ENCODE results near the gene CFAP45.

CFAP45 gene

DNA sequence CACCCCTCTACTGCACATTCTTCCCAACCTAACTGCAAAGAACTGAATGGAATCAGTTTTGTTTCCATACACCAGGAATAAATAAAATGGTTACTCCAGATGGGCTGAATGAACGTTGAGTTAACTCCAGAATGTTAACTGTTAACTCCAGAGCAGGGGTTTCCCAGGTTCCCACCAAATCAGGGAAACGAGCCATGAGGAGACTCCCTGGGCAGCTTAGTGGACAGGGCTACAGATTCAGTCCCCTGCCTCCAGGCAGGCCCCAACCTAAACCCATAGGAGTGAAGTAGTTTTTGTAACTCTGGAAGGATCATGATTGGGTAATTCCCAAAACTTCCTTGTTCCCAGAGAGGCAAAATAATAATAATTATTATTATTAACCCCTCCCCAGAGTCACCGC, 51.6 kb downstream of the CFAP45 start:
- no peak for DNase-seq

DNA sequence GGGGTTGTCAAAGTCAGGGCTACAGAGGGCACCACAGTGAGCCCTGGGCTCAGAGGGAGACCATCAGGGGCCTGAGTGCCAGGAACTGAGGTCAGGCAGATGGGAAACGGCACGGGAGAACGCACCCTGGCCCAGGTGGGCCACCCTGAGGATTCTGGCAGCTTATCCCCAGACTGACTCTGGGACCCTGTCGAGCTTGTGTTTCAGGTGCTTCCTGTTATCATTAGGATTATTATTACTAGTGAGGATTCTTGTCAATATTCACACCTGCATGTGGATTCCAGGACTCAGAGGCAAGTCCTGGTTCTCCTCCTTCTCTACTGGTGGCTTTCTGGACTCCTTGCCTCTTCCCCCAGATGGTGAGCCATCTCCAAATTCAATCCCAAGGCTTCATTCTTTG, 52.7 kb downstream of the CFAP45 start:
- no peak for DNase-seq

DNA sequence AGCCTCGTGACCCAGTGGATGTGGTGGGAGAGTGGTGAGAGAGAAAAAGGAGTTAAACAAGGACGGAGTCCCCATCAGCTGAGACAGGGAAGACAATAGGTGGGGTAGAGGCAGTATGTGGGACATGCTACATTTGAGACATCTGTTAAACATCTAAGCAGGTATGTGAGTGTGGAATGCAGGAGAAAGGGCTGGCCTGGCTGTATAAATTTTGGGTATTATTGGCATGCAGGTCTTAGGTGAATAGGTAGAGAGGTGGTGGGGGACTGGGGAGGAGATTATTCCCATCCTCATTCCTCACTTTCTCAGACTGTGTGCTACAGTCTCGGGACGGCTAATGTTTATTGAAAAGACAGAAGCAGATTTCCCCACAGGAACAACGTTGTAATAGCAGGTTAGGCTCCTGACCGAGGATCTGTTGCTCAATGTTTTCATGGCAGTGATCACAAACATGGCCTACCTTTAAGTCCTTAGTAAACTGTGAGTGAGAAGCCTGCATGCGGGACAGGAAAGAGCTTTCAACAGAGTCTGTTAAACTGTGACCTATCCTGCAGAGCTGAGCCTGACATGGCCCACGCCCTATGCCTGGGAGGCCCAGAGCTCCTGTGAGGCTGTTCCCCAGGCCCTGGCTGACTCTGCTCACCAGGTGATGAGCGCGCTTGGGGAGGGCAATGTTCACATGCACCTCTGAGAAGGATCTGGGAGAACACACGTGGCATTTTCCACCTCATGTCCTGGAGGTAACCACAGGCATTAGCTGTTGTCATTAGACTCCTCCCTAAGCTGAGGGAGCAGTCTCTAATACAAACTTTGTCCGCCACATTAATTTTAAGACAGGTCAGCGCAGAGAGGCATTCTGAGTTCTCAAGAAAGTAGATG, 54.0 kb downstream of the CFAP45 start:
- no peak for DNase-seq

- no peak for DNase-seq
Observed at GRCh38 chr1:159843459-159843858, 56.5 kb downstream of the CFAP45 start.

DNA sequence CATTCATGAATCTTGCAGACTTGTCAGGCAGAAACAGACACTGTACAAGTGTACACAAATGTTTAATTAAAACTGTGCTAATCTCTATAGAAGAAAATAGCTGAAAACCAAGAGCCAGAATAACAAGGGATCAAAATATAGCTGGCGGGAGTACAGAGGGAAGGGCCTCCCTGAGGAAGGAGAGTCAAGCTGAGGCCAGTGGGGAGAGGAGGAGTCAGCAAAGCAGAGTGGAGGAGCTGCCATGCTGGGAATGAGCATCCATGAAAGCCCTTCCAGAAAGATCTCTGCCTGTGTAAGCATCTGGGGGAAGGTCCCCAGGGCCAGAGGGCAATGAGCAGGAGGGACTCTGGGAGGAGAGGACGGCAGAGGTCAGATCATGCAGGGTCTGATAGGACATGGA, 58.2 kb downstream of the CFAP45 start:
- DNase-seq: no peak

DNA sequence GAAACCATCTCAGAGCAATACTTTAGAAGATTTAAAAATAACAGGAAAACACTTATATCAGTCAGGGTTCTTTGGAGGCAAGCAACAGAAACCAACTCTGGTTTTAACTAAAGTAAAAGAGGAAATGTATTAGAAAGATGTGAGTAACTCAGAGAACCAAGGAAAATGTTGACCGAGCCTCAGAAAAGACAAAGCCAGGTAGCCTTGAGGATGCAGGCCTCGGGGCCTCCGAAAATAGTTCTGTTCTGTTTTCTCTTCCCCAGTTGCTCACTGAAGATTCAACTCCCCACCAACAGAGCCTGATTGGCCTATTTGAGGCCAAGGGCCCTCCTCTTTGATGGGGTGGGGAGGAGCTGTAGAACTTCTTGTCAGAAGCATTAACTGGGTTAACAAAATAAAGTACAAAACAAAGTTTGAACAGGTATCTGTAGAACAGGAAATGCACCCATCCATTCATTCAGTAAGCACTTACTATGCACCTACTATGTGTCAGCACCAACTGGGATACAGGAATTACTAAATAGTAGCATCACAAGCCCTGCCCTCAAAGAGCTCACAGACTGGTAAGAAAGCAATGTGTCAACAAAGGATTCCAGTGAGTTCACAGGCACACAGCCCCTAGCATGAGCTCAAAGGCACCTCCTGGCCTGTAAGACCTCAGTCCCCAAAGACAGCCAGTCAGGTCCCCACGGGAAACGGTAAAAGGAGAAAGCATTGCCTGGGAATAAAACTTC, 60.7 kb downstream of the CFAP45 start:
- no peak for DNase-seq

- DNase-seq: no peak
Observed at GRCh38 chr1:159838715-159839114, 61.2 kb downstream of the CFAP45 start.

GRCh38 chr1:159835862-159836525, 64.0 kb downstream of the CFAP45 start:
- no peak for DNase-seq

DNA sequence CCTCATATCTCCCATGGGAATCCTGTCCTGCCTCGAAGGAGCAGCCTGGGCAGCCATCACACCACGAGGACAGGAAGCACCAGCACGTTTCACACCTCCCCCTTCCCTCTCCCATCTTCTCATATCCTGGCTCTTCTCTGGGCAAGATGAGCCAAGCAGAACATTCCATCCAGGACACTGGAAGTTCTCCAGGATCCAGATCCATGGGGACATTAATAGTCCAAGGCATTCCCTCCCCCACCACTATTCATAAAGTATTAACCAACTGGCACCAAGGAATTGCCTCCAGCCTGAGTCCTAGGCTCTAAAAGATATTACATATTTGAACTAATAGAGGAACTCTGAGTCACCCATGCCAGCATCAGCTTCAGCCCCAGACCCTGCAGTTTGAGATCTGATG, 64.6 kb downstream of the CFAP45 start:
- DNase-seq: no peak

GRCh38 chr1:159832309-159832708, 67.7 kb downstream of the CFAP45 start:
- DNase-seq: no peak

- DNase-seq: no peak
Observed at GRCh38 chr1:159831412-159832141, 68.4 kb downstream of the CFAP45 start.

DNA sequence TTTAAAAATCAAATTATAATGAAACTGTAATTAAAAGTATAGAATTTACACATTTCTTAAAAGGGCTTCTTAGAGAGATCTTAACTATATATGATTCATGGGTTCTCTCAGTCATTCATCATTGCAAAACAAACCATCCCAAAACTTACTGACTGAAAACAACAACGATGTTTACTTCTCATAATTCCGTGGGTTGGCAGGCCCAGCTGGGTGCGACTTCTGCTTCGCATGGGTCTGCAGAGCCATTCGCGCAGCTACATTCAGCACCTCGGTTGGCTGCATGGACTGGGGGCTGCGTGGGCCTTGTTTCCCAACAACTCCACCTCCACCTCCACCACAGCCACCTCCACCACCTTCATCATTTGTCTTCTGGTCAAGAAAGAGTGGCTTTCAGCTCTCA, 69.2 kb downstream of the CFAP45 start:
- DNase-seq: no peak

DNA sequence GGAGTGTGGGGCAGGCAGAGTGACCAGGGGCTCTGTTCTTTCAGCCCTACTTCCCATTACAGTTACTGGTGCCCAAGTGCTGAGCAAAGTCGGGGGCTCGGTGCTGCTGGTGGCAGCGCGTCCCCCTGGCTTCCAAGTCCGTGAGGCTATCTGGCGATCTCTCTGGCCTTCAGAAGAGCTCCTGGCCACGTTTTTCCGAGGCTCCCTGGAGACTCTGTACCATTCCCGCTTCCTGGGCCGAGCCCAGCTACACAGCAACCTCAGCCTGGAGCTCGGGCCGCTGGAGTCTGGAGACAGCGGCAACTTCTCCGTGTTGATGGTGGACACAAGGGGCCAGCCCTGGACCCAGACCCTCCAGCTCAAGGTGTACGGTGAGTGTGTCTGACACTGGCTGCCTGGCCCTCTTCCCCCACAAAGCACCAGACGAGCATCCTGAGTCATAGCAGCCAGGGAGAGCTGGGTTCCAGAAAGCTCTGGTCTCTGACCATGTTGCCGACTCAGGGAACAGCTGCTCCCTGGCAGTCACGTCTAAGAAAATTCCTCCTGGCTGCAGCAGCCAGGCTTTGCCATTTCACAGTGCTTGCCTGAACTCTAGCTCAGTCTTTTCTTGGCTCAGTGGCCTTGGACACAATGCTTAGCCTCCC, 70.0 kb downstream of the CFAP45 start:
- DNase-seq: no peak

GRCh38 chr1:159829273-159829634, 70.7 kb downstream of the CFAP45 start:
- peak; percentile 64 for DNase-seq

DNA sequence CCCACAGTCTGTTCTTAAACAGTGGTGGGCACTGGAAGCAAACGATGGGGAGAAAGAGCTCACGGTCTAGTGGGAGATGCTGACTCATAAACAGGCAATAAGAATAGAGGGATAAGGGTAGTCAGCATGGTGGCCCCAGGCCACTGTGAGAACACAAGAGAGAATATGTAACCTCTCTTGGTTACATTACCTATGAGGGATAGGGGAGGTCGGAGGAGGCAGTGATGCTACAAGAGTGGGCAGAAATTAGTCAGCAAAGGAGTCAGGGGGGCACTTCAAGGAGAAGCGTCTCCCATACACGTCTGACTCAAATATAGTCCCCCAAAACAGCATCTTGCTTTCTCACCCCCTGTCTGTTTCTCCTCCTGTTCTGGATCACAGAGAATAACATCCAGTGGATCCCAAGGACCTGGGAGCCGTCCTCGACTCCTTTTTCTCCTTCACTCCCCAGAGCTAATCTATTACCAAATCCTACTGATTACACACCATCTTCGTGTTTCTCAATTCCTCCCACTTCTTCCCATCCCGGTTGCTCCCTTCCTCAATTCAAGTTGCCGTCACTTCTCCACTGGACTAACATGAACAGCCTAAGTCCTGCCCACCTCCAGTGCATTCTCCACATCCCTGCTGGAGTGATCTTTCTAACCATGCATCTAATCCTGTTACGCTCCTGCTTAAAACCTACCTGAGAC, 71.2 kb downstream of the CFAP45 start:
- no peak for DNase-seq

DNA sequence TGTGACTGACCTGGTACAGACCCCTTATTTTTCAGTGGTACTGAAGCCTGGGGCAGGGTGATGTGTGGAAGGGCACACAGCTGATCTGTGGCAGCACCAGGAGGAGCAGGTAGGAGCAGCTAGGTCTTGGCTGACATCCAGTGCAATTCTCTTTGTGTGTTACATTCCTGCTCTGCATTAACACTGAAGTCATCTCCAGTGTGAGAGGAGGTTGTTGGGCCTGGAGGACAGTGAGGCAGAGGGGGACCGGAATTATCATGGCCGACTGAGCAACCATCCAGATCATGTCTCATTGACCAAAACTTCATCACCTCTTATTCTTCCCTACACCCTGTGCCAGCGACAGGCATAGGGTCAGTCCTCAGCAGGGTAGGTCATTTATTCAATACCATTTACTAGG, 71.8 kb downstream of the CFAP45 start:
- peak; percentile 25 for DNase-seq

- no peak for DNase-seq
Observed at GRCh38 chr1:159827549-159827948, 72.4 kb downstream of the CFAP45 start.

GRCh38 chr1:159827102-159827490, 72.9 kb downstream of the CFAP45 start:
- no peak for DNase-seq

GRCh38 chr1:159826441-159827101, 73.4 kb downstream of the CFAP45 start, which contains the start of gene SLAMF8:
TSS of gene SLAMF8 (plus strand) at chr1:159826873. CDS start at chr1:159826899, 26 bp downstream.
- no peak for DNase-seq

DNA sequence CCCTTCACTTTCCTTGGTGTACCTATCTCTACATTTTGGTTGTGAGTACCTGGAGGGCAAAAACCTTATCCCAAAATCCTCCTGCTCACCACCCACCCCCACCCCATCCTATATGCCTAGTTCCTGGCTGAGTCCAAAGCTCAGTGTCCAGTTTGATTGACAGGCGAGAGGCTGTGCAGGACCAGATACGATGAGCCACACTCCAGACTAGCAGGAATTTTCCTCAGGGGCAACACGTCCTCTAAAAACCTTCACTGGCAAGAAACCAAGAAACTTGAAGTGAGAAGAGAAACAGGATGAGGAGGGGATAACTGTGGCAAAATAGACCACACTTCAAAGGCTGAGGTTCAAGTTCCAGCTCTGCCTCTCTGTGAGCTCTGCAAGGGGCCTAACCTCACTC, 74.4 kb downstream of the CFAP45 start:
- no peak for DNase-seq

DNA sequence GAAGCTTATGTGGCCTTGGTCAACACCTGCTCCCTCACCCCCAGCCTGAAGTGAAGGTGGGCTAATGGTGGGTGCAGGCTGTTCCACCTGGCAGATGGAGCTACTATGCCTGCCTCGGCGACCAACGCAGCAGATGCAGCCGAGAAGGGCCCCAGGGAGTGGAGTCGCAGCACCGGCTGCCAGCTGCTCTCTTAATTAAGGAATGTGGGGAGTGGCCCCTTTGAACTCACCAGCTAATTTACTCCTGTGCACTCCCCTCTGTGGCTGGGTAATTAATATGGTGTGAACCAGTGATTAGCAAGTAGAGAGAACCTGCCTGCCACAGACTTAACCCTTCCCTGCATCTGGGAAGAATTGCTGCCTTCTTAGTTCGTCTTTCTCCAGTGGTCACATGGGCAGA, 76.6 kb downstream of the CFAP45 start:
- DNase-seq: no peak
